ENCODE measurements around the gene EEF1G. TPM values are rescaled to one million over a fixed set of nuclear protein-coding genes. Genes with fewer than 3 reads are reported as not detected.

EEF1G gene
- total RNA-seq, 1 experiment from 2014 or later, result 1,815 TPM

GRCh38 chr11:62593434-62594044, 19.8 kb upstream of the EEF1G start:
- ChIA-PET POLR2A (ENCODE audit: unreplicated experiment) (interaction anchor here (3.1 kb wide), 1 partner anchor 20 kb away, joined by 23 read pairs; the partner anchor contains the start of gene EEF1G), CTCF (interaction anchor here (0.8 to 1.5 kb wide), 2 partner anchors 12 to 18 kb away, joined by 3 to 9 read pairs; no protein-coding TSS in a partner anchor)
- no TSS peak for BruUV-seq (replicated peaks)
- DNase-seq, result peak; percentile 71
- Histone ChIP-seq H3K27me3 (ENCODE audit: low read length) (no peaks in the 10 kb centered on the region), H3K27ac (ENCODE audit: low read length) (no peak overlapping the region), H3K9me2 (replicated peaks; ENCODE audit: low read length) (no peaks in the 10 kb centered on the region), H3K36me3 (ENCODE audit: low read depth, low read length) (peaks cover 50% of the 10 kb centered on the region), H2AFZ (ENCODE audit: low read length) (no peak overlapping the region), H3K9ac (ENCODE audit: low read length) (no peak overlapping the region), H4K20me1 (ENCODE audit: low read length) (no peaks in the 10 kb centered on the region), H3K4me3 (ENCODE audit: low read length) (no peak overlapping the region), H3F3A (ENCODE audit: low read length, unreplicated experiment) (peaks cover 7% of the 10 kb centered on the region), H3K79me2 (ENCODE audit: low read length) (peaks cover 32% of the 10 kb centered on the region), H3K4me1 (ENCODE audit: insufficient read depth, low read length) (peaks cover 16% of the 10 kb centered on the region), H3K4me2 (ENCODE audit: low read length) (no peak overlapping the region), H3K9me3 (ENCODE audit: low read length) (no peaks in the 10 kb centered on the region)
- intact Hi-C loops (cut with micrococcal nuclease), result loop anchor here (5.0 kb wide), 1 partner anchor 59 kb away; the partner anchor contains the start of gene INTS5
- TF ChIP-seq EZH2 (IDR thresholded peaks at IDR 0.05; ENCODE audit: low read length, unreplicated experiment) (no peak), EZH2phosphoT487 (IDR thresholded peaks at IDR 0.05; ENCODE audit: borderline replicate concordance, low read length) (no peak), CTCF (conservative IDR thresholded peaks at IDR 0.05; ENCODE audit: low read depth, low read length) (peak; percentile 79)
- no peak for ATAC-seq

GRCh38 chr11:62592989-62593421, 19.3 kb upstream of the EEF1G start:
- no peak overlapping the region for H3K4me2 ChIP-seq (ENCODE audit: low read length)
- H3K4me3 ChIP-seq (ENCODE audit: low read length), result no peak overlapping the region
- H3K4me1 ChIP-seq (ENCODE audit: insufficient read depth, low read length), result peaks cover 16% of the 10 kb centered on the region
- H3K79me2 ChIP-seq (ENCODE audit: low read length), result peaks cover 27% of the 10 kb centered on the region
- ATAC-seq (no peak), DNase-seq (no peak)
- H3K36me3 ChIP-seq (ENCODE audit: low read depth, low read length), result peaks cover 45% of the 10 kb centered on the region
- intact Hi-C loops (cut with micrococcal nuclease), result loop anchor here (5.0 kb wide), 1 partner anchor 59 kb away; the partner anchor contains the start of gene INTS5
- H3K9me2 ChIP-seq (replicated peaks; ENCODE audit: low read length), result no peaks in the 10 kb centered on the region
- TF ChIP-seq EZH2 (IDR thresholded peaks at IDR 0.05; ENCODE audit: low read length, unreplicated experiment) (no peak), EZH2phosphoT487 (IDR thresholded peaks at IDR 0.05; ENCODE audit: borderline replicate concordance, low read length) (no peak), CTCF (conservative IDR thresholded peaks at IDR 0.05; ENCODE audit: low read depth, low read length) (no peak)
- no peaks in the 10 kb centered on the region for H3K9me3 ChIP-seq (ENCODE audit: low read length)
- no peaks in the 10 kb centered on the region for H4K20me1 ChIP-seq (ENCODE audit: low read length)
- H3K27me3 ChIP-seq (ENCODE audit: low read length), result no peaks in the 10 kb centered on the region
- no peak overlapping the region for H2AFZ ChIP-seq (ENCODE audit: low read length)
- no peak overlapping the region for H3K9ac ChIP-seq (ENCODE audit: low read length)
- peaks cover 7% of the 10 kb centered on the region for H3F3A ChIP-seq (ENCODE audit: low read length, unreplicated experiment)
- ChIA-PET CTCF (interaction anchor here (1.5 kb wide), 1 partner anchor 19 kb away, joined by 9 read pairs; no protein-coding TSS in a partner anchor), POLR2A (ENCODE audit: unreplicated experiment) (interaction anchor here (2.5 to 3.1 kb wide), 2 partner anchors 8 to 19 kb away, joined by 23 to 29 read pairs; partner anchors contain the start of genes EEF1G and MTA2)
- no TSS peak for BruUV-seq (replicated peaks)
- H3K27ac ChIP-seq (ENCODE audit: low read length), result no peak overlapping the region
